ENCODE measurements around the gene PSMC3. TPM values are rescaled to one million over a fixed set of nuclear protein-coding genes. Genes with fewer than 3 reads are reported as not detected.

PSMC3 gene
- total and polyA plus RNA-seq, 9 of the 15 experiments (the other 6 are each of a cell fraction or from before 2014, with no cell fraction given), result 44.3 to 324 (median 240) TPM

DNA sequence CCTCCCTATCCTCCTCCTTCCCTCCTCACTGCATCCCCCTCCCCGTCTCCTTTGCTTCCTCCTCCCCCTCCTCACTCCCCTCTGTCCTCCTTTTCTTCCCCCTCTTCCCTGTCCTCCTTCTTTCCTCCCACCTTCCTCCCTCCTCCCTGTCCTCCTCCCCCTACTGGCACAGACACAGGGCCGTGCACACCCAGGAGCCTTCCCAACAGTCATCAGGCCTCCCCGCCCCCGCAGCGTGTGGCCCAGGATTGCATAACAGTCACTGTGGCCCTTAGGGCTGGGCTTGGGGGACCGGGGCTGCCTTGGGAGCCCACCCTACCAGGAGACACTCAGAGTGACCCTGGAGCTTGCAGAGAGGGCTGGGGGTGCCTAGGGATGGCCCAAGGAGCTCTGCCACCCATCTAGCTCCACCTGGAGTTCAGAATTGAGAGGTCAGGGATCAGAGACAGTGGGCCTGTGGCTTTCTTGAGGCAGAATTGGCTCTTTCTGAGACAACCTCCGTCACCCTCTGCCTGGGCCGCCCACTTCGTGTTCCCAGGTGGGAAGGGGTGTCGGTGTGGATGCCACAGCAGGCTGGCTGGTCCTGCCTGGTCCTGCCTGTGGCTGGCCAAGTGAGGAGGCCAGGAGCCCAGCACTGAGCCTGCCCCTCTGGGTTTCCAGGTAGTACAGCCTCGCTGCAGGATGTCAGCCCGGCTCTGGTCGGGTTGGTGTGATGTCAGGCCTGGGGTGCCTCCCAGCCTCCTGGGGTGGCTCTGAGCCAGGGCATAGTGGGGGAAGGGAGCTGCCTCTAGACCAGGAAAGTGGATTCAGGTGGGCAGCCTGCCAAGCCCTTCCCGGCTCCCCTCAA, 49.5 kb downstream of the PSMC3 start (continued):
- TF ChIP-seq, protein P1, sequence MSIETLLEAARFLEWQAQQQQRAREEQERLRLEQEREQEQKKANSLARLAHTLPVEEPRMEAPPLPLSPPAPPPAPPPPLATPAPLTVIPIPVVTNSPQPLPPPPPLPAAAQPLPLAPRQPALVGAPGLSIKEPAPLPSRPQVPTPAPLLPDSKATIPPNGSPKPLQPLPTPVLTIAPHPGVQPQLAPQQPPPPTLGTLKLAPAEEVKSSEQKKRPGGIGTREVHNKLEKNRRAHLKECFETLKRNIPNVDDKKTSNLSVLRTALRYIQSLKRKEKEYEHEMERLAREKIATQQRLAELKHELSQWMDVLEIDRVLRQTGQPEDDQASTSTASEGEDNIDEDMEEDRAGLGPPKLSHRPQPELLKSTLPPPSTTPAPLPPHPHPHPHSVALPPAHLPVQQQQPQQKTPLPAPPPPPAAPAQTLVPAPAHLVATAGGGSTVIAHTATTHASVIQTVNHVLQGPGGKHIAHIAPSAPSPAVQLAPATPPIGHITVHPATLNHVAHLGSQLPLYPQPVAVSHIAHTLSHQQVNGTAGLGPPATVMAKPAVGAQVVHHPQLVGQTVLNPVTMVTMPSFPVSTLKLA (conservative IDR thresholded peaks at IDR 0.05), result peak in 1 of 2 experiments; percentile 52; a peak in 1 of 4 replicates
- TF ChIP-seq SREBF1 (IDR thresholded peaks at IDR 0.05; ENCODE audit: borderline replicate concordance, low read depth, low read length) (no peak), ZNF354B (CRISPR knock-in tag; IDR thresholded peaks at IDR 0.05) (no peak), ZNF830 (CRISPR knock-in tag; IDR thresholded peaks at IDR 0.05) (no peak), CBX3 (IDR thresholded peaks at IDR 0.05; ENCODE audit: borderline replicate concordance in 1 of 2, low read length in 2 of 2) (no peak), MYNN (IDR thresholded peaks at IDR 0.05) (peak; percentile 81), MYNN (CRISPR knock-in tag; IDR thresholded peaks at IDR 0.05) (no peak), HDAC8 (tag; IDR thresholded peaks at IDR 0.05) (no peak), ZNF384 (IDR thresholded peaks at IDR 0.05; ENCODE audit: low read depth, low read length) (no peak), ELF1 (tag; IDR thresholded peaks at IDR 0.05) (no peak), POLR2H (tag; IDR thresholded peaks at IDR 0.05; ENCODE audit: low read depth) (no peak), PHTF2 (CRISPR knock-in tag; IDR thresholded peaks at IDR 0.05) (no peak), PHF20 (IDR thresholded peaks at IDR 0.05; ENCODE audit: partially characterized antibody) (no peak), PTBP1 (IDR thresholded peaks at IDR 0.05; ENCODE audit: low read depth, low read length) (no peak), ZNF253 (CRISPR knock-in tag; conservative IDR thresholded peaks at IDR 0.05) (no peak)
- TF ChIP-seq, protein P2, sequence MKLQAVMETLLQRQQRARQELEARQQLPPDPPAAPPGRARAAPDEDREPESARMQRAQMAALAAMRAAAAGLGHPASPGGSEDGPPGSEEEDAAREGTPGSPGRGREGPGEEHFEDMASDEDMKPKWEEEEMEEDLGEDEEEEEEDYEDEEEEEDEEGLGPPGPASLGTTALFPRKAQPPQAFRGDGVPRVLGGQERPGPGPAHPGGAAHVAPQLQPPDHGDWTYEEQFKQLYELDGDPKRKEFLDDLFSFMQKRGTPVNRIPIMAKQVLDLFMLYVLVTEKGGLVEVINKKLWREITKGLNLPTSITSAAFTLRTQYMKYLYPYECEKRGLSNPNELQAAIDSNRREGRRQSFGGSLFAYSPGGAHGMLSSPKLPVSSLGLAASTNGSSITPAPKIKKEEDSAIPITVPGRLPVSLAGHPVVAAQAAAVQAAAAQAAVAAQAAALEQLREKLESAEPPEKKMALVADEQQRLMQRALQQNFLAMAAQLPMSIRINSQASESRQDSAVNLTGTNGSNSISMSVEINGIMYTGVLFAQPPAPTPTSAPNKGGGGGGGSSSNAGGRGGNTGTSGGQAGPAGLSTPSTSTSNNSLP (IDR thresholded peaks at IDR 0.05; ENCODE audit: borderline replicate concordance, low read depth, low read length), result no peak
- TF ChIP-seq, protein P3, sequence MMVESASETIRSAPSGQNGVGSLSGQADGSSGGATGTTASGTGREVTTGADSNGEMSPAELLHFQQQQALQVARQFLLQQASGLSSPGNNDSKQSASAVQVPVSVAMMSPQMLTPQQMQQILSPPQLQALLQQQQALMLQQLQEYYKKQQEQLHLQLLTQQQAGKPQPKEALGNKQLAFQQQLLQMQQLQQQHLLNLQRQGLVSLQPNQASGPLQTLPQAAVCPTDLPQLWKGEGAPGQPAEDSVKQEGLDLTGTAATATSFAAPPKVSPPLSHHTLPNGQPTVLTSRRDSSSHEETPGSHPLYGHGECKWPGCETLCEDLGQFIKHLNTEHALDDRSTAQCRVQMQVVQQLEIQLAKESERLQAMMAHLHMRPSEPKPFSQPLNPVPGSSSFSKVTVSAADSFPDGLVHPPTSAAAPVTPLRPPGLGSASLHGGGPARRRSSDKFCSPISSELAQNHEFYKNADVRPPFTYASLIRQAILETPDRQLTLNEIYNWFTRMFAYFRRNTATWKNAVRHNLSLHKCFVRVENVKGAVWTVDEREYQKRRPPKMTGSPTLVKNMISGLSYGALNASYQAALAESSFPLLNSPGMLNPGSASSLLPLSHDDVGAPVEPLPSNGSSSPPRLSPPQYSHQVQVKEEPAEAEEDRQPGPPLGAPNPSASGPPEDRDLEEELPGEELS (CRISPR knock-in tag; IDR thresholded peaks at IDR 0.05; ENCODE audit: borderline replicate concordance), result no peak
- TF ChIP-seq, protein P4, sequence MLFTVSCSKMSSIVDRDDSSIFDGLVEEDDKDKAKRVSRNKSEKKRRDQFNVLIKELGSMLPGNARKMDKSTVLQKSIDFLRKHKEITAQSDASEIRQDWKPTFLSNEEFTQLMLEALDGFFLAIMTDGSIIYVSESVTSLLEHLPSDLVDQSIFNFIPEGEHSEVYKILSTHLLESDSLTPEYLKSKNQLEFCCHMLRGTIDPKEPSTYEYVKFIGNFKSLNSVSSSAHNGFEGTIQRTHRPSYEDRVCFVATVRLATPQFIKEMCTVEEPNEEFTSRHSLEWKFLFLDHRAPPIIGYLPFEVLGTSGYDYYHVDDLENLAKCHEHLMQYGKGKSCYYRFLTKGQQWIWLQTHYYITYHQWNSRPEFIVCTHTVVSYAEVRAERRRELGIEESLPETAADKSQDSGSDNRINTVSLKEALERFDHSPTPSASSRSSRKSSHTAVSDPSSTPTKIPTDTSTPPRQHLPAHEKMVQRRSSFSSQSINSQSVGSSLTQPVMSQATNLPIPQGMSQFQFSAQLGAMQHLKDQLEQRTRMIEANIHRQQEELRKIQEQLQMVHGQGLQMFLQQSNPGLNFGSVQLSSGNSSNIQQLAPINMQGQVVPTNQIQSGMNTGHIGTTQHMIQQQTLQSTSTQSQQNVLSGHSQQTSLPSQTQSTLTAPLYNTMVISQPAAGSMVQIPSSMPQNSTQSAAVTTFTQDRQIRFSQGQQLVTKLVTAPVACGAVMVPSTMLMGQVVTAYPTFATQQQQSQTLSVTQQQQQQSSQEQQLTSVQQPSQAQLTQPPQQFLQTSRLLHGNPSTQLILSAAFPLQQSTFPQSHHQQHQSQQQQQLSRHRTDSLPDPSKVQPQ (CRISPR knock-in tag; IDR thresholded peaks at IDR 0.05; ENCODE audit: borderline replicate concordance), result no peak
- TF ChIP-seq, protein P5, sequence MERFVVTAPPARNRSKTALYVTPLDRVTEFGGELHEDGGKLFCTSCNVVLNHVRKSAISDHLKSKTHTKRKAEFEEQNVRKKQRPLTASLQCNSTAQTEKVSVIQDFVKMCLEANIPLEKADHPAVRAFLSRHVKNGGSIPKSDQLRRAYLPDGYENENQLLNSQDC (CRISPR knock-in tag; IDR thresholded peaks at IDR 0.05), result no peak
